Mononuclear cell (primary cell): ENCODE results near the gene PDE4D. TPM values are rescaled to one million over a fixed set of nuclear protein-coding genes. Genes with fewer than 3 reads are reported as not detected.
"Not testable (repeated sequence)": the region's sequence is repeated elsewhere in the genome, so short reads cannot be mapped to it uniquely, and the experiment has no call there.

Source experiments
- H3K27me3 ChIP-seq: 2 replicates; pipeline ENCODE4 v1.6.0; 2011; ENCODE audit warnings: low read length, control low read depth; ENCODE audit not compliant: insufficient read depth
- H3K4me1 ChIP-seq: 2 replicates; pipeline ENCODE4 v1.5.1; 2011; ENCODE audit warnings: mild to moderate bottlenecking, low read length, control low read depth; ENCODE audit not compliant: insufficient read depth
- H3K4me3 ChIP-seq: 2 replicates; pipeline ENCODE4 v1.5.1; 2011; ENCODE audit warnings: mild to moderate bottlenecking, low read length, moderate library complexity
- H3K9me3 ChIP-seq: 2 replicates; pipeline ENCODE4 v1.5.1; 2011; ENCODE audit warnings: low read depth, mild to moderate bottlenecking, control low read depth, low read length
- total RNA-seq: library from RNA; depleted of rRNA; stranded (reverse); fragments of >200 nt; gene quantifications from one replicate; pipeline ENCODE4 v1.2.3, GENCODE V29; 2012

The PDE4D gene
- total RNA-seq, 1 donor = 171 TPM

GRCh38 chr5:59608745-59609144 is 284.8 kb downstream of the PDE4D start:
- no peaks in the 10 kb centered on the region for H3K9me3 ChIP-seq
- no peak overlapping the region for H3K4me3 ChIP-seq
- H3K4me1 ChIP-seq = no peaks in the 10 kb centered on the region
- no peaks in the 10 kb centered on the region for H3K27me3 ChIP-seq

GRCh38 chr5:59607138-59607765 is 286.3 kb downstream of the PDE4D start:
- Histone ChIP-seq H3K4me3 (no peak overlapping the region), H3K9me3 (no peaks in the 10 kb centered on the region), H3K27me3 (no peaks in the 10 kb centered on the region), H3K4me1 (no peaks in the 10 kb centered on the region)

GRCh38 chr5:59605915-59606314 is 287.6 kb downstream of the PDE4D start:
- H3K4me1 ChIP-seq = no peaks in the 10 kb centered on the region
- no peaks in the 10 kb centered on the region for H3K9me3 ChIP-seq

DNA sequence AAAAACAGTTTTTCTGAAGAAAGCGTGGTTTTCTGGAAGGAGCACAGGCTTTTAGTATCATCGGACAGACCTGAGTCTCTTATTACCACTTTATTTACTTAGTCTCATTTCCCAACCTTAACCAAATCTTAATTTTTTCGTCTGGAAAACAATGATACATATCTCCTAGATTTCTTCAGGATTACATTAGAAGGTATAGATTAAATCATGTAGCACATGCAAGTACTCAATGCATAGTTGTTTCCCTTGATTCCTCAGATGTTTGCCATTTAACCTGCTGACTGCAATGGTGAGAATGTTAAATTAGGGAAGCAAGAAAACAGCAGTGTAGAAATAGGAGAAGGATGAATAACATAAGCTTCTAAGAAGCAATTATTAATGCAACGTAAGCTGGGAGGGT is 289.4 kb downstream of the PDE4D start:
- H3K4me3 ChIP-seq = no peak overlapping the region
- peaks cover under 1% of the 10 kb centered on the region for H3K4me1 ChIP-seq
- no peaks in the 10 kb centered on the region for H3K27me3 ChIP-seq
- no peaks in the 10 kb centered on the region for H3K9me3 ChIP-seq

More at GRCh38 chr5:59605915-59606314, 287.6 kb downstream of the PDE4D start:
- H3K4me3 ChIP-seq = no peak overlapping the region
- no peaks in the 10 kb centered on the region for H3K27me3 ChIP-seq

DNA sequence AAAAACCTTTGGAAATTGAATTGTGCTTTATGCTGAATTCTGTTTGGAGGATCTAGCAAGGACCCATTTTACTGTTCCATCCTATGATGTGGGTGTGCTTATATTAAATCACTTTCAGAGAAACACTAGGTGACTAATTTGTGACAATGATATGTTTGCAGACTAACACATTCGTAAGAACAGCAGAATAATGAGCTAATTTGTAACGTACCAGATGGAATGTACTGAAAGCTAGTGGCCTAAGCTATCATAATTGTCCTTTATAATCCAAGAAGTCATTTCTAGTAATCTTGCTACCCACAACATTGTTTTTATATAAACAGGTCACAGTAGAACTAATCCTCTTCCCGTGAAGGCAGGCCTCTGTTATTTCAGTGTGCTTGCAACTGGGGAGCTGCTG is 292.5 kb downstream of the PDE4D start:
- H3K27me3 ChIP-seq = no peaks in the 10 kb centered on the region
- no peaks in the 10 kb centered on the region for H3K9me3 ChIP-seq
- peaks cover 11% of the 10 kb centered on the region for H3K4me1 ChIP-seq
- H3K4me3 ChIP-seq = no peak overlapping the region

DNA sequence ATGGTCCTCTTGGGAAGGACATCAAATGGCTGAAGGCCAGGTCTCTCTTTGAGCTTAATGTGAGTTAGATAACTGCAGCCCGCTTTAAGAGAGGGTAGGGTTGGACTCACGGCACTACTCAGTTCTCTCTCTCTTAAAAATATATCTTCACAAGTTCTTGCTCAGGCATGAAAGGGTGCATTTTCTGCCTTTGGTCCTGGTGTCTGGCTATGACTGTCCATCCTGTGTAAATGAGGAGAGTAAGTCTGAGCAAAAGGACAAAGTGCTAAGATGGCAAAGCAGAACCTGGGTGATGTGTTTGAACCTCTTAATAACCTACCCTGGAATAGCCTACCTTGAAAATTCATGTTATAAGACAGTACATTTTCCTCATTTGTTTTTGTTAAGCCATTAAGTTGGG is 293.4 kb downstream of the PDE4D start:
- H3K4me3 ChIP-seq = no peak overlapping the region

GRCh38 chr5:59599729-59600128 is 293.8 kb downstream of the PDE4D start:
- Histone ChIP-seq H3K27me3 (no peaks in the 10 kb centered on the region), H3K4me3 (no peak overlapping the region), H3K9me3 (no peaks in the 10 kb centered on the region), H3K4me1 (peaks cover 11% of the 10 kb centered on the region)

More for the DNA sequence above, 293.4 kb downstream of the PDE4D start:
- peaks cover 11% of the 10 kb centered on the region for H3K4me1 ChIP-seq
- no peaks in the 10 kb centered on the region for H3K9me3 ChIP-seq
- no peaks in the 10 kb centered on the region for H3K27me3 ChIP-seq

- Histone ChIP-seq H3K9me3 (no peaks in the 10 kb centered on the region), H3K27me3 (no peaks in the 10 kb centered on the region), H3K4me1 (peaks cover 11% of the 10 kb centered on the region), H3K4me3 (no peak overlapping the region)
These were observed 295.0 kb downstream of the PDE4D start for GRCh38 chr5:59598547-59598874.

GRCh38 chr5:59597690-59598546 is 295.6 kb downstream of the PDE4D start:
- Histone ChIP-seq H3K27me3 (no peaks in the 10 kb centered on the region), H3K4me1 (peaks cover 11% of the 10 kb centered on the region), H3K9me3 (no peaks in the 10 kb centered on the region), H3K4me3 (no peak overlapping the region)

DNA sequence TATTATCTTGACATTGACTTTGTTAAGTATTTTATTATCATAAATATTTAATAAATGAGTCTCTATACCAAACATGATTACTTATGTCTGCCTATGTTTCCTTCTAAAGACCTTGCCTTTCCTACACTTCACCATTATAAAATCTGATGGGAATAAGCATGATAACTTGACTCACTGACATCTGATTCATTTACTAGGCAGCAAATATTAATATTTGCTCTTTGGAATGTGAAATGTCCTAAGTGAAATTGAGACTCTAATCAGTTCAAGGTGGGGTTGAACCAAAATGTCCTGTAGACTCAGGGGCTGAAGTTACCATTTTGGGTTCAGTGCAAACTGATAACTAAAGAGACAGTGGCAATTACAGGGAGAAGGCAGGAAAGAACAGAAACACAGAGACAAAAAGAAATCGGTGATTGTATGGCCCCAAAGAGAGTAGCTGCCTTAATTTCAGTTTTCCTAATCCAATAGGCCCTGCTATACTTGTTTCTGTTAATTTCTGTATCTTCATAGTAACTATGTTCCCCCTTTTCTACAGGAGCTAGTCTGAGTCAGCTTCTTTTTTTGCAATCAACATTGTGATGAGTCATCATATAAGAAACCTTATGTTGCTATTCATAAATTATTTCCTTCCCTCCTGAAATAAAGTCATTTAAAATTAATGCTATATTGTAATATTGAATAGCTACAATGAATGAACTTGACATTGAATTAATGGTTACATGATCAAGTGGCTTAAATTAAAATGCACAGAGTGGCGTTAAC is 296.8 kb downstream of the PDE4D start:
- H3K27me3 ChIP-seq = no peaks in the 10 kb centered on the region
- H3K4me3 ChIP-seq = no peak overlapping the region
- peaks cover 11% of the 10 kb centered on the region for H3K4me1 ChIP-seq
- H3K9me3 ChIP-seq = no peaks in the 10 kb centered on the region

DNA sequence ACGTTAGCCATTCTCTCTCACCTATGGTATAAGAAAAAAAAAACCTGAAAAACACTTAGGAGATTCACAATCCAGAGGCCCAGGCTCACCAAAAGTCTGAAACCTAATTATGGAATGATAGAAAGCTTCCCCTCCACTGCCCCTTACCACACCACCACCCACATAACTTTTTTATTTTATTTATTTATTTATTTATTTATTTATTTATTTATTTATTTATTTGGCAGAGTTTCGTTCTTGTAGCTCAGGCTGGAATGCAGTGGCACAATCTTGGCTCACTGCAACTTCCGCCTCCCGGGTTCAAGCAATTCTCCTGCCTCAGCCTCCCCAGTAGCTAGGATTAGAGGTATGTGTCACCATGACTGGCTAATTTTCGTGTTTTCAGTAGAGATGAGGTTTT is 299.4 kb downstream of the PDE4D start:
- not testable (repeated sequence) for H3K27me3 ChIP-seq, H3K9me3 ChIP-seq, H3K4me3 ChIP-seq
- H3K4me1 ChIP-seq = peaks cover 10% of the 10 kb centered on the region

DNA sequence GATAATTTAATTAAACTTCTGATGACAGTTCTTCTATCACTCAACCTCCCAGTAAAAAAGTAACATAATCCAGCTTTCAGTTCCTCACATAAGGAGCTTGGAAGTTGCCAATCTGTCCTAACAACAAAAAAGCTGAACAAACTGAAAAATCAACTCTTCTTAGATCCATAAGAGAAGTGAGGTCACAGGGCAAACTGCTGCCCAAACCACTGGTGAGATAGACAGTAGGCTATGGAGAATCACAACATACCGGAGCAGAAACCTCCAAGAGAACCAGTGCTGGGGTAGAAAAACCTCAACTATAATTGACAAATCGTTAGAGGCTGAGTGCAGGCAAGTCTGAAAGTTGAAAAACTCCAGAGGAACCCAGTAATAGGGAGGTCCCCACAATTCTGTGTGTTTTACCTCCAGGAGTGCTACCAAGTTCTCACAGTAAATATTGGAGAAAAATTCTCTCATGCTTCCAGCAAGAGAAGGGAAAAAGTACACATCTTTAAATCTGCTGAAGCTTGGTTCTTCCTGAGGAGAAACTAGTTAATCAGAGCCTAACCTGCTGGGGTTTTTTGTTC is 300.0 kb downstream of the PDE4D start:
- peaks cover 4% of the 10 kb centered on the region for H3K4me1 ChIP-seq
- no peaks in the 10 kb centered on the region for H3K27me3 ChIP-seq
- no peaks in the 10 kb centered on the region for H3K9me3 ChIP-seq
- no peak overlapping the region for H3K4me3 ChIP-seq

DNA sequence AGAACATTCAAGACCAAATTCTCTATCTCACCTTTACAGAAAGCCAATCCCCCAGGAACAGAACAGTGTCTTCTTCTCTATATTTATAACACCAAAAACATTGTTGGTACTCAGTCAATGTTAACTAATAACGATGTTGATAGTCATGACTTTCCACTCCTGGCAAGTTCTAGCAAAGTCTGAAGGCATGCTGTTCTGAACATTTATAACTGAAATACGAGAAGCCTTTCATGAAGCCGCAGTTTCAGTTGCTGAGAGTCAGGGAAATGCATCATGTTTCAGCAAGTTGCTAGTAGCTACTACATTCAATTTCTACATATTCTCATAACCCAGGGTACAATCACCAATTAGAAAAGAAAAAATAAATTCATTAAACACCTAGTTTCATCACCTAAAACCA is 301.4 kb downstream of the PDE4D start:
- Histone ChIP-seq H3K27me3 (no peaks in the 10 kb centered on the region), H3K4me1 (no peaks in the 10 kb centered on the region), H3K9me3 (no peaks in the 10 kb centered on the region), H3K4me3 (no peak overlapping the region)

- no peaks in the 10 kb centered on the region for H3K9me3 ChIP-seq
- no peak overlapping the region for H3K4me3 ChIP-seq
- H3K27me3 ChIP-seq = no peaks in the 10 kb centered on the region
- H3K4me1 ChIP-seq = no peaks in the 10 kb centered on the region
These were observed 302.4 kb downstream of the PDE4D start for GRCh38 chr5:59591162-59591561.

DNA sequence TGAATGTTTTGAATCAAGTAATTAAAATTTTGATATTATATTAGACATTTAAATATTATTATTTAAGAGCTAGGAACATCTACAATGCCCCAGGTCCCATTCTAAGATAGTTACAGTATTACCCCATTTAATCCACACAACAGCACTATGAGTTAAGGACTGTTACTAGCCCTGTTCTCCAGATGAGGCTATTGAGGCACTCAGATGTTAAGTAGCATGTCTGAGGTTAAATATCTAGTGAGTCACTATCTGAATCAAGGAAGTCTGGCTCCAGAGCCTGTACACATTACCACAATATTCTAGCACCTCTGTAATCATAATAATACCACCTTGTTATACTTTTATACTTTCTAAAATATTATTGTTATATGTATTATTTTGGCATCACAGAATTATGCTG is 304.6 kb downstream of the PDE4D start:
- no peaks in the 10 kb centered on the region for H3K4me1 ChIP-seq
- H3K27me3 ChIP-seq = no peaks in the 10 kb centered on the region
- no peak overlapping the region for H3K4me3 ChIP-seq
- H3K9me3 ChIP-seq = no peaks in the 10 kb centered on the region
